Measurements from ENCODE around the gene SUFU.

SUFU gene

DNA sequence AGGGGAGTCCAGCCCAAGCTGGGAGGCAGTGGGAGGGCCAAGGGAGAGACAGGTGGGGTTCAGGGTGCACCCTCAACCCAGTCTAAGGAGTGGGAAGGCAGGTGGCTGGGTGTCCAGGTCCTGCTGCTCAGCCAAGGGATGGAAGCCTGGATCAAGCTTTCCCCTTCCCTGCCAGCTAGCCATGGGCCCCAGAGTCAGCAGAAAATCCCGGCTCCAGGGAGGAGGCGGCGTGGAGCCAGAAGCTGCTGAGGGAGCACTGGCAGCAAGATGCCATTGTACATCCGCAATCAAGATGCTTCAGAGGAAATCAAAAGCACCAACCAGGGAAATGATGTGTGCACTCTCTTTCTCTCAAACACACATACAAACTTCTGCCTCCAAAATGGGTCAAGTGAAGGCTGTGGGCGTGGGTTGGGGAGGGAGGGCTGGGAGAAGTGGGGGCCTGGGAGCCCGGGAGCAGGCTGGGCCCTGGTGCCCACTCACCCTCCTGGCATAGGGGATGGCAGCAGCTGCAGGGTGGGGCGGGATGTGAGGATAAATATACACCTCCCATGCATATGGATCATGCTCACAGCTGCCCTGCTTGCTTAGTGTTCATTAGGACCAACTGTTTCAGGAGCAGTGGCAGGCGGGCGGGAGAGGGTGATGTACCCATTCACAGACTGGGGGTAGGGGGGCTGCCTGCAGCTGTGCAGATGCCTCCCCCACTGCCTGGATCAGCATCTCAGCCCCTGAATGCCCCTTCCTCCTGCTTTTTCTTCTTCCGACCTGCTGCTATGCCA, 164.7 kb downstream of the SUFU start:
- no peak for DNase-seq (ENCODE audit: low read depth)
- no peak overlapping the region for H3K4me3 ChIP-seq (ENCODE audit: low read depth, low read length)
- TF ChIP-seq, protein P1, sequence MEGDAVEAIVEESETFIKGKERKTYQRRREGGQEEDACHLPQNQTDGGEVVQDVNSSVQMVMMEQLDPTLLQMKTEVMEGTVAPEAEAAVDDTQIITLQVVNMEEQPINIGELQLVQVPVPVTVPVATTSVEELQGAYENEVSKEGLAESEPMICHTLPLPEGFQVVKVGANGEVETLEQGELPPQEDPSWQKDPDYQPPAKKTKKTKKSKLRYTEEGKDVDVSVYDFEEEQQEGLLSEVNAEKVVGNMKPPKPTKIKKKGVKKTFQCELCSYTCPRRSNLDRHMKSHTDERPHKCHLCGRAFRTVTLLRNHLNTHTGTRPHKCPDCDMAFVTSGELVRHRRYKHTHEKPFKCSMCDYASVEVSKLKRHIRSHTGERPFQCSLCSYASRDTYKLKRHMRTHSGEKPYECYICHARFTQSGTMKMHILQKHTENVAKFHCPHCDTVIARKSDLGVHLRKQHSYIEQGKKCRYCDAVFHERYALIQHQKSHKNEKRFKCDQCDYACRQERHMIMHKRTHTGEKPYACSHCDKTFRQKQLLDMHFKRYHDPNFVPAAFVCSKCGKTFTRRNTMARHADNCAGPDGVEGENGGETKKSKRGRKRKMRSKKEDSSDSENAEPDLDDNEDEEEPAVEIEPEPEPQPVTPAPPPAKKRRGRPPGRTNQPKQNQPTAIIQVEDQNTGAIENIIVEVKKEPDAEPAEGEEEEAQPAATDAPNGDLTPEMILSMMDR (IDR thresholded peaks at IDR 0.05; ENCODE audit: insufficient read depth, low read depth, low read length, missing control alignments): no peak

DNA sequence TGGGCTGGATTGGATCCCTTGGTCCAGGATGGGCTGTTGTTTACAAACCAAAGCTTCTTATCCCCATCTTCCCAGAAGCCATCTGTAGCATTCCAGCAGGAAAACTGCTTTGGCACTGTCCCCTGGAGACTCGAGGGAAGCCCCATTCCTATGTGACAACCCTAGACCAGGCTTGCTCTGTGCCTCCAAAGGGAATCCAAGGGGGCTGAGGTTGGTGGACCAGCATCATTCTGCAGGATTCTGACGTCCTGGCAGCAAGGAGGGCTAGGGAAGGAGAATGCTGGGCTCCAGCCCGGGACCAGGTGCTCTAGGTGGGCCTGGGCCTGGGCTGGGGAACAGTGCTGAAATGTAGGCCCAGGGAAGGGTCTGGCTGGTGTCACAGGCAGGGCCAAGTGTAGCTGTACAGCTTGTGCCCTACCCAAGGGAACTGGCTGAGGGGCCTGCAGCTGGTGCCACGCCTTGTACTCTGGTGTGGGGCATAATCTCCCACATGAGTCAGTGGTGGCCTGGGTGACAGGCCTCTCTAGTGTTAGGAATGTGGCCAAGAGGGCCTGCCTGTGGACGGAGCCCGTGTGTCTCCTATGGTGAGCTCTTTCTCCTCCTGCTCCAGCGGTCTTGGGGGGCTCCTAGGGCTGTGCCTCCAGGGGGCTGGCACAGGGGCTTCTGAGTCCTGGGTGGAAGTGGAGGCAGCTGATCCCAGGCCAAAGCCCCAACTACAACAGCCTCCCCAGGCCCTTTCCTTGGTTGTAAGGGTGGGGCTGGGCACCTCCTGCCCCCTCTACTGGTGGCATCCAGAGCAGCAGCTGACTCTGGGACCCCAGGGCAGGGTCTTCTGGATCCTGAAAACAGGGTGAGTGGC, 165.7 kb downstream of the SUFU start:
- TF ChIP-seq, protein P1 (IDR thresholded peaks at IDR 0.05; ENCODE audit: insufficient read depth, low read depth, low read length, missing control alignments): peak; percentile 65
- no peak overlapping the region for H3K4me3 ChIP-seq (ENCODE audit: low read depth, low read length)
- DNase-seq (ENCODE audit: low read depth): no peak

DNA sequence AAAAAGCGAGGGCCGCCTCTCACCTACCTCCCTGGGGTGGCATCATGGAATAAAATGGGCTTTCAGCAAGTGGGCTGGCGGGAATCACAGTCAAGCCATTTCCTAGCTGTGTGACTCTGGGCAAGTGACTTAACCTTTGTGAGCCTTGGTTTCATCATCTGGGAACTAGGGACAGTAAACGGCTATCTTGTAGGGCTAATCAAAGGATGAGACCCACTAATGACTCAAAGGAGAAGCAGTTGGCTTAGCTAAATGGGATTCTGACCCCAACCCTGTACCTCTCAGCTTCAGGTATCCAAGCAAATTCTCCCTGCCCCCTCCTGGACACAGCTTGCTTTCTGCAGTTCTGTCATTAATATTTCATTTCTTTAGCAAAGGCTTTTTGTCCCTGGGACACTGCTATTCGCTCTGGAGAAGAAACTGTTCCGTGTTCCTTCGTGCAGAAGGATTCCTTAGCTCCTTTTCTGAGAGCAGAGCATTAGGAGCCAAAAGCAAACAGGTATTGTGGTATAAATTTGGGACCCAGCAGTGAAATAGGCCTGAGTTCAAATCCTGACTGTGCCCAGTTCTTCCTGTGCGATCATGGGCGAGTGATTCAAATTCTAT, 166.4 kb downstream of the SUFU start:
- DNase-seq (ENCODE audit: low read depth): no peak
- TF ChIP-seq, protein P1 (IDR thresholded peaks at IDR 0.05; ENCODE audit: insufficient read depth, low read depth, low read length, missing control alignments): no peak
- no peak overlapping the region for H3K4me3 ChIP-seq (ENCODE audit: low read depth, low read length)

DNA sequence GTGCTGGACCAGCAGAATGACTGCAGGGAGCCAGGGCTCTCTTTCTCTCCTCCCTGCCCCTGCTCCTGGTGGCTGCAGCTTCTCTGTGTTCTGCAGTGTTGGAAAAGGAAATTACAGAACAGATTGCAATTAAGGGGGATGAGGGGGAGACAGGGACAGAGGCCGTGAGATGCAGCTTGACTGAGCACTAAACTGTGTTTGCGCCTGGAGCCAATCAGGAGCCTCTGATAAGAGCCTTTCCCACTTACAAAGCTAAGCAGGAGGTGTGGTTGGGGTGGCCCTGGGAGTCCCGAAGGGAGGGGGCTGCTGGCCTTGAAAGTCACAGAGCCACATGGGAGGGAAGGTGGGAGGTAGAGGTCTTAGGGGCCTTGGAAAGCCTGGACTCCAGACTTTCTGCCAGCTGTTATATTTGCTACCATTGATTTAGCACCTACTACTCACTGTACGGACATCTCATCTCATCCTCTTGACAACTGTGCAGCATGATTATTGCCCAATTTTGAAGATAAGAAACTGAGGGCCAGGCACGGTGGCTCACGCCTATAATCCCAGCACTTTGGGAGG, 167.2 kb downstream of the SUFU start:
- no peak for DNase-seq (ENCODE audit: low read depth)
- H3K4me3 ChIP-seq (ENCODE audit: low read depth, low read length): no peak overlapping the region
- TF ChIP-seq, protein P1 (IDR thresholded peaks at IDR 0.05; ENCODE audit: insufficient read depth, low read depth, low read length, missing control alignments): no peak

DNA sequence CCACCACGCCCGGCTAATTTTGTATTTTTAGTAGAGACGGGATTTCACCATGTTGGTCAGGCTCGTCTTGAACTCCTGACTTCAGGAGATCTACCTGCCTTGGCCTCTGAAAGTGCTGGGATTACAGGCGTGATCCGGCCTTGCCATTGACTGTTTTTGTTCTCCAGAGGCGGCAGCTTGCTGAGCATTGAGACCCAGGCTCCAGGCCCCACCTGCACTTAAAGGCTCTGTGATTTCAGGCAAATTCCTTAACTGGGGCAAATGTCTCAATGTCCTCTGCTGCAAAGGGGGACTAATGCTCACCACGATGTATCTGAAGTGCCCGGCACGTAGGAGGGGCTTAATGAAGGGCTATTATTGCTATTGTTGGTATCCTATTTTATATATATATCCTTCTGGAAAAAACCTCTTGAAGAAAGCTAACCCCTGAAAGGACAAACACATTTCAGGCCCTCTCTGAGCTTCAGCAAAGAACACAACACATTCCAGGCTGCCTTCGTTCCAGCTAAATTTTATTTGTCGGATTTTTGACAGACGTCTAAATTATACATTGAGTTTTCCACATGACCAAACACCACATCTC, 169.6 kb downstream of the SUFU start:
- no peak overlapping the region for H3K4me3 ChIP-seq (ENCODE audit: low read depth, low read length)
- TF ChIP-seq, protein P1 (IDR thresholded peaks at IDR 0.05; ENCODE audit: insufficient read depth, low read depth, low read length, missing control alignments): no peak
- DNase-seq (ENCODE audit: low read depth): no peak

DNA sequence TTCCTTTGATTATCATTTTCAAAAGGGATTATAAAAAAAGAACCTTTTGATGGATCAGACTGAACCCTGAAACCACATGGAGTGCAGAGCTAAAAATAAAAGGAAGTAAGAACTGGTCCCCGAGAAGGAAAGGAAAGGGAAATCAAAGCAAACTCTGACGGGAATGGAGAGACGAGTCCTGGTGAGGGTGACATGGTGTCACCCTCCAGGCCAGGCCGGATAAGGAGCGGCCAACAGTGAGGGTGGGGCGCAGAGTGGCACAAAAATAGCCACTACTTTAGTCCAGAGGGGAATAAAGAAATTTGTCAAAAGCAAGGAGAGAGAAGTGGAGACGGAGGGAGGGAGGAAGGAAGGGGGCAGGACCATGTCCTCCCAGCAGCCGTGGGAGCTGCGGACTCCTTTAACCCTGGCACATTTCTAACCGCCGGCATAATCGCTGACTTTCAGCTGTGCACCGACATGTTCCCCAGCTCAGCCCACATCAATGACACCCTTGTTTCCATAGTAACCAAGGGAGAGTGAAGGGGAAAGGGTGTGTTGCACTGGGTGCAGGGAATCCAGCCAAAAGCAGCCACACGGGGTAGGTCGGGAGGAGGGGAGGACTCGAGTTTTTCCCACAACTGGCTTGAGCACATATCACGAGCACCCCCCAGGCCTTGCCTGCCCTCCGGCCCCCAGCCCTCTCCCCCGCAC, 170.2 kb downstream of the SUFU start:
- no peak overlapping the region for H3K4me3 ChIP-seq (ENCODE audit: low read depth, low read length)
- DNase-seq (ENCODE audit: low read depth): no peak
- TF ChIP-seq, protein P1 (IDR thresholded peaks at IDR 0.05; ENCODE audit: insufficient read depth, low read depth, low read length, missing control alignments): no peak
